ENCODE results near the gene OTOP2.
A peak's percentile ranks its signal among the peaks of the same experiment; 100 is the strongest.
"Not testable (repeated sequence)": the region's sequence is repeated elsewhere in the genome, so short reads cannot be mapped to it uniquely, and the experiment has no call there.

OTOP2 gene

DNA sequence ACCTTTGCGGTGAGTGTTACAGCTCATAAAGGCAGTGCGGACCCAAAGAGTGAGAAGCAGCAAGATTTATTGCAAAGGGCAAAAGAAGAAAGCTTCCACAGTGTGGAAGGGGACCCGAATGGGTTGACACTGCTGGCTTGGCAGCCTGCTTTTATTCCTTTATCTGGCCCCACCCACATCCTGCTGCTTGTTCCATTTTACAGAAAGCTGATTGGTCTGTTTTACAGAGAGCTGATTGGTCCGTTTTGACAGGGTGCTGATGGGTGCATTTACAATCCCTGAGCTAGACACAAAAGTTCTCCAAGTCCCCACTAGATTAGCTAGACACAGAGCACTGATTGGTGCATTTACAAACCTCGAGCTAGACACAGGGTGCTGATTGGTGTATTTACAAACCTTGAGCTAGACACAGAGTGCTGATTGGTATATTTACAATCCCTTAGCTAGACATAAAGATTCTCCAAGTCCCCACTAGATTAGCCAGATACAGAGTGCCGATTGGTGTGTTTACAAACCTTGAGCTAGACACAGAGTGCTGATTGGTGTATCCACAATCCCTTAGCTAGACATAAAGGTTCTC is 17.8 kb upstream of the OTOP2 start:
- TF ChIP-seq PKNOX1 (IDR thresholded peaks at IDR 0.05): 0 out of 2 replicates have a peak, but pooled peaks have one; percentile 7
- POLR2A ChIA-PET: interaction anchor here (4.6 kb wide), 1 partner anchor 33 kb away, joined by 36 read pairs; the partner anchor contains the start of gene FDXR
- CTCF ChIA-PET: interaction anchor here (0.6 to 1.0 kb wide), 3 partner anchors 15 to 41 kb away, joined by 3 to 5 read pairs (median 3); no protein-coding TSS in a partner anchor
- not testable (repeated sequence) for DNase-seq (ENCODE audit: extremely low spot score)

DNA sequence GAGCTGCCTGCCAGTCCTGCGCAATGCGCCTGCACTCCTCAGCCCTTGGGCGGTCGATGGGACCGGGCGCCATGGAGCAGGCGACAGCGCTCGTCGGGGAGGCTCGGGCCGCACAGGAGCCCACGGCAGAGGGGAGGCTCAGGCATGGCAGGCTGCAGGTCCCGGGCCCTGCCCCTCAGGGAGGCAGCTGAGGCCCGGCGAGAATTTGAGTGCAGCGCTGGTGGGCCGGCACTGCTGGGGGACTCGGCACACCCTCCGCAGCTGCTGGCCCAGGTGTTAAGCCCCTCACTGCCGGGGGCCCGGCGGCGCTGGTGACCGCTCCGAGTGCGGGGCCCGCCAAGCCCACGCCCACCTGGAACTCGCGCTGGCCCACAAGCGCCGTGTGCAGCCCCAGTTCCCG is 17.1 kb upstream of the OTOP2 start:
- CTCF ChIA-PET: interaction anchor here (0.7 to 1.0 kb wide), 2 partner anchors 16 to 41 kb away, joined by 3 to 5 read pairs; no protein-coding TSS in a partner anchor

DNA sequence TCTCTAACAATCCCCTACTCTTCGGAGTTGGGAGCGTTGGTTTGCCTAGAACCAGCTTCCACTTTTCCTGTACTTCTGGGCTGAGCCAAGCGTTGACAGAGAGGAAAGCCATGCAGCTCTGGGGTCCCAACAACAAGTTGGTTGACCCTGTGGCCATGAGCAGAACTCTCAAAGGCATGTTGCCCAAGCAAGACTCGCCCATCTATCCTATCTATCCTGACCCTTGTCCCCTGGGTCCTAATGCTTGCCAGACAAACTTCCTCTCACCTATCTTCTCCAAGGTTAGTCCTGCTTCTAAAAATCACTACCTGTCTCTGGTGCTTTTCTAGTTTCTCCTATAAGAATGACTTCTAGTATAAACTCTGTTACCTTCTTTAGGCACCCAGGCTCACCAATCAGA is 15.0 kb upstream of the OTOP2 start:
- POLR2A ChIA-PET: interaction anchor here (0.8 kb wide), 1 partner anchor 36 kb away, joined by 4 read pairs; no protein-coding TSS in a partner anchor
- CTCF ChIA-PET; DNase-seq (ENCODE audit: extremely low spot score): not testable (repeated sequence)

More for the DNA sequence above, 17.1 kb upstream of the OTOP2 start:
- no peak for TF ChIP-seq CTBP1 (IDR thresholded peaks at IDR 0.05; ENCODE audit: borderline replicate concordance)
- TF ChIP-seq BHLHE40 (IDR thresholded peaks at IDR 0.05; ENCODE audit: borderline replicate concordance): no peak
- no peak for TF ChIP-seq FOXM1 (IDR thresholded peaks at IDR 0.05; ENCODE audit: borderline replicate concordance)
- TF ChIP-seq HDGF (IDR thresholded peaks at IDR 0.05; ENCODE audit: borderline replicate concordance): no peak
- TF ChIP-seq FOXK2 (IDR thresholded peaks at IDR 0.05): no peak
- no peak for TF ChIP-seq SUZ12 (IDR thresholded peaks at IDR 0.05)
- no peak for TF ChIP-seq TARDBP (IDR thresholded peaks at IDR 0.05)
- TF ChIP-seq PKNOX1 (IDR thresholded peaks at IDR 0.05): no peak
- no peak for TF ChIP-seq ZNF384 (IDR thresholded peaks at IDR 0.05)
- TF ChIP-seq ARNT (IDR thresholded peaks at IDR 0.05): no peak
- TF ChIP-seq LEF1 (IDR thresholded peaks at IDR 0.05; ENCODE audit: borderline replicate concordance): no peak
- no peak for TF ChIP-seq L3MBTL2 (conservative IDR thresholded peaks at IDR 0.05)
- no peak for TF ChIP-seq FOXA1 (IDR thresholded peaks at IDR 0.05)
- TF ChIP-seq ELF4 (IDR thresholded peaks at IDR 0.05): no peak
- no peak for TF ChIP-seq NFRKB (IDR thresholded peaks at IDR 0.05)
- no peak for TF ChIP-seq SP1 (IDR thresholded peaks at IDR 0.05)
- POLR2A ChIA-PET: interaction anchor here (4.6 kb wide), 1 partner anchor 34 kb away, joined by 36 read pairs; the partner anchor contains the start of gene FDXR
- no peak for DNase-seq (ENCODE audit: extremely low spot score)

DNA sequence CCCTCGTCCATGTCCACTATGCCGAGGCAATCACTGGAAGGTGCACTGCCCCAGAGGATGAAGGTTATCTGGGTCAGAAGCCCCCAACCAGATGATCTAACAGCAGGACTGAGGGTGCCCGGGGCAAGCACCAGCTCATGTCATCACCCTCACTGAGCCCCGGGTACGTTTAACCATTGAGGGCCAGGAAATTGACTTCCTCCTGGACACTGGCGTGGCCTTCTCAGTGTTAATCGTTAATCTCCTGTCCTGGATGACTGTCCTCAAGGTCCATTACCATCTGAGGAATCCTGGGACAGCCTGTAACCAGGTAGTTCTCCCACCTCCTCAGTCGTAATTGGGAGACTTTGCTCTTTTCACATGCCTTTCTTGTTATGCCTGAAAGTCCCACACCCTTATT is 12.7 kb upstream of the OTOP2 start:
- CTCF ChIA-PET; POLR2A ChIA-PET; DNase-seq (ENCODE audit: extremely low spot score): not testable (repeated sequence)

DNA sequence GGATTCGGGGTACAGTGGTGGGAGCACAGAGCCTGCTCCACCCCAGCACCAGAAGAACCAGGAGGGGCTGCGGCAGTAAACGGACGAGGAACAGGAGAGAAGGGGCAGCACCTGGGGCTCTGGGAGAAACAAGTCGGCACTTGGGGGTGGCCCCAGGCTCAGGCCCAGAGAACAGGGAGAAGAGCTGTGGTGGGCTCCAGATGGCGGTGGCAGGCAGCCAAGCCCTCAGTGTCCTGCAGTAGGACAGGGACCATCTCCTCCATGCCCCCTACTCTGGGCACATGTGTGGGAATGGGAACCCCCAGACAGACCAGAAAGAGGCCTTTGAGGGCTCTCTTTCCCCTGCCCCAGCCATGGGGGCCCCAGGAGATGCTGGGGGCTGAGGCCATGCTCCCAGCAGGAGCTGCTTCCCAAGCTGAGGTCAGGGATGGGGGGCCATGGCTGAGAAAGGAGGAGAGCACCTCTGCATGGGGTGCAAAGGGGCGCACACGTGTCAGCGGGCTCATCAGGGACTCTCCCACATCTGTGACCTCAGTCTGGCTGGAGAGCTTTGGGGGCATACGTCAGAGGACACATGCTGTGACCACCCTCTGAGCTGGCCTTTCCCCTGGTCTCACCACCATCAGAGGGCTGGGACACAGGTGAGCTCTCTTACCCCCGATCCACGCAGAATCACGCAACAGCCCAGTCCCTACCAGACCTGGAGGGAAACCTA is 7.8 kb upstream of the OTOP2 start:
- no peak for TF ChIP-seq FOXA1 (IDR thresholded peaks at IDR 0.05)
- TF ChIP-seq CTBP1 (IDR thresholded peaks at IDR 0.05; ENCODE audit: borderline replicate concordance): no peak
- TF ChIP-seq TARDBP (IDR thresholded peaks at IDR 0.05): no peak
- TF ChIP-seq HDGF (IDR thresholded peaks at IDR 0.05; ENCODE audit: borderline replicate concordance): no peak
- no peak for TF ChIP-seq BHLHE40 (IDR thresholded peaks at IDR 0.05; ENCODE audit: borderline replicate concordance)
- no peak for TF ChIP-seq NFRKB (IDR thresholded peaks at IDR 0.05)
- no peak for TF ChIP-seq ELF4 (IDR thresholded peaks at IDR 0.05)
- TF ChIP-seq FOXK2 (IDR thresholded peaks at IDR 0.05): no peak
- no peak for TF ChIP-seq ARNT (IDR thresholded peaks at IDR 0.05)
- TF ChIP-seq L3MBTL2 (conservative IDR thresholded peaks at IDR 0.05): no peak
- TF ChIP-seq PKNOX1 (IDR thresholded peaks at IDR 0.05): no peak
- TF ChIP-seq FOXM1 (IDR thresholded peaks at IDR 0.05; ENCODE audit: borderline replicate concordance): no peak
- no peak for TF ChIP-seq LEF1 (IDR thresholded peaks at IDR 0.05; ENCODE audit: borderline replicate concordance)
- no peak for TF ChIP-seq SUZ12 (IDR thresholded peaks at IDR 0.05)
- no peak for DNase-seq (ENCODE audit: extremely low spot score)
- ChIA-PET CTCF (no interaction called here), POLR2A (interaction anchor here (1.8 kb wide), 1 partner anchor 43 kb away, joined by 7 read pairs; the partner anchor contains the start of gene FDXR)

DNA sequence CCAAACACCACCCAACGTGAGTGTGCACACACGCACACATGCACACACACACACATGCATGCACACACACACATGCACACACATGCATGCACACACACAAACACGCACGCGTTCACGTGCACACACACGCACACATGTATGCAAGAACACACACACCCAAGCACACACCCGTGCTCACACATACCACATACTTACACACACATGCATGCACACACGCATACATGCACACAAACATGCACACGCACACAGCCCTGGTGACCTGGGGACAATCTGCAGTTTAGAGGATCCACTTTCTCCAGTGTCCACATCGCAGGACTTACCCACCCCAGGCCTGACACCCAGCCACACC is 7.2 kb upstream of the OTOP2 start:
- ChIA-PET CTCF (no interaction called here), POLR2A (interaction anchor here (1.8 kb wide), 1 partner anchor 44 kb away, joined by 7 read pairs; the partner anchor contains the start of gene FDXR)
- TF ChIP-seq NFRKB (IDR thresholded peaks at IDR 0.05): no peak
- TF ChIP-seq L3MBTL2 (conservative IDR thresholded peaks at IDR 0.05): no peak
- TF ChIP-seq ARNT (IDR thresholded peaks at IDR 0.05): no peak
- no peak for TF ChIP-seq SP1 (IDR thresholded peaks at IDR 0.05)
- no peak for TF ChIP-seq HDGF (IDR thresholded peaks at IDR 0.05; ENCODE audit: borderline replicate concordance)
- no peak for TF ChIP-seq PKNOX1 (IDR thresholded peaks at IDR 0.05)
- no peak for TF ChIP-seq SUZ12 (IDR thresholded peaks at IDR 0.05)
- TF ChIP-seq FOXK2 (IDR thresholded peaks at IDR 0.05): no peak
- TF ChIP-seq CTBP1 (IDR thresholded peaks at IDR 0.05; ENCODE audit: borderline replicate concordance): no peak
- no peak for TF ChIP-seq ELF4 (IDR thresholded peaks at IDR 0.05)
- TF ChIP-seq FOXM1 (IDR thresholded peaks at IDR 0.05; ENCODE audit: borderline replicate concordance): no peak
- TF ChIP-seq TARDBP (IDR thresholded peaks at IDR 0.05): no peak
- TF ChIP-seq FOXA1 (IDR thresholded peaks at IDR 0.05): no peak
- TF ChIP-seq LEF1 (IDR thresholded peaks at IDR 0.05; ENCODE audit: borderline replicate concordance): no peak
- TF ChIP-seq BHLHE40 (IDR thresholded peaks at IDR 0.05; ENCODE audit: borderline replicate concordance): no peak
- TF ChIP-seq ZNF384 (IDR thresholded peaks at IDR 0.05): no peak
- no peak for DNase-seq (ENCODE audit: extremely low spot score)
